HFFc6 (cell line): ENCODE data around the gene NPTX2. TPM values are rescaled to one million over a fixed set of nuclear protein-coding genes. Genes with fewer than 3 reads are reported as not detected.

Experiments used
- DNase-seq: peaks from one replicate; pipeline ENCODE4 v3.0.0-alpha.2; 2018
- H3K27ac Mint-ChIP-seq: 2 replicates; pipeline ENCODE4 v1.8.0; 2020; ENCODE audit warnings: mild to moderate bottlenecking, mixed read lengths
- H3K27me3 Mint-ChIP-seq: 2 replicates; pipeline ENCODE4 v1.8.0; 2021; ENCODE audit warnings: mild to moderate bottlenecking, moderate library complexity, mixed read lengths; ENCODE audit not compliant: insufficient read depth
- H3K36me3 Mint-ChIP-seq: 2 replicates; pipeline ENCODE4 v1.8.0; 2021; ENCODE audit warnings: low read depth, mixed read lengths
- H3K4me1 Mint-ChIP-seq: 2 replicates; pipeline ENCODE4 v1.8.0; 2020; ENCODE audit warnings: low read depth, mixed read lengths
- H3K4me3 Mint-ChIP-seq: 2 replicates; pipeline ENCODE4 v1.8.0; 2020; ENCODE audit warnings: mild to moderate bottlenecking, moderate library complexity, mixed read lengths
- H3K9me3 Mint-ChIP-seq: 2 replicates; pipeline ENCODE4 v1.8.0; 2020; ENCODE audit warnings: mild to moderate bottlenecking, mixed read lengths
- CTCF ChIP-seq: fragments of 200-600 bp; sonication (generic); IDR thresholded peaks from 2 replicates; pipeline ENCODE4 v1.5.0; 2021; ENCODE audit warnings: antibody characterized with exemption, mild to moderate bottlenecking
- total RNA-seq, 6 experiments: library from RNA; stranded (reverse); fragmentation: NEBNext Ultra II Directional; extraction: Animal tissue kit (Norgen Biotek cat#: 25700); gene quantifications; 2 replicates in 1 of 6; 3 replicates in 5 of 6; pipeline ENCODE4 v1.2.3, GENCODE V29; 2021

NPTX2 gene
- total RNA-seq, 6 experiments from 2014 or later = not detected

GRCh38 chr7:98619450-98620321, 2.6 kb downstream of the NPTX2 start:
- TF ChIP-seq CTCF = no peak
- Mint-ChIP-seq H3K27ac (no peak overlapping the region), H3K9me3 (peaks cover 9% of the 10 kb centered on the region; the same call in 1 of the 2 replicates), H3K4me1 (no peaks in the 10 kb centered on the region), H3K36me3 (no peaks in the 10 kb centered on the region; the same call in 1 of the 2 replicates), H3K4me3 (no peak overlapping the region), H3K27me3 (peaks cover 24% of the 10 kb centered on the region)
- DNase-seq = no peak

- Mint-ChIP-seq H3K4me3 (no peak overlapping the region), H3K4me1 (no peaks in the 10 kb centered on the region), H3K9me3 (peaks cover 12% of the 10 kb centered on the region; the same call in 1 of the 2 replicates), H3K27me3 (peaks cover 24% of the 10 kb centered on the region), H3K27ac (no peak overlapping the region), H3K36me3 (no peaks in the 10 kb centered on the region; the same call in 1 of the 2 replicates)
- no peak for DNase-seq
- no peak for TF ChIP-seq CTCF
Observed at GRCh38 chr7:98621573-98622482, 4.7 kb downstream of the NPTX2 start.

GRCh38 chr7:98622926-98623325, 5.8 kb downstream of the NPTX2 start:
- H3K4me3 Mint-ChIP-seq = no peak overlapping the region
- H3K27ac Mint-ChIP-seq = no peak overlapping the region
- H3K36me3 Mint-ChIP-seq = no peaks in the 10 kb centered on the region; the same call in 1 of the 2 replicates
- H3K9me3 Mint-ChIP-seq = peaks cover 12% of the 10 kb centered on the region; the same call in 1 of the 2 replicates
- no peak for TF ChIP-seq CTCF
- DNase-seq = no peak
- H3K27me3 Mint-ChIP-seq = peaks cover 24% of the 10 kb centered on the region
- H3K4me1 Mint-ChIP-seq = no peaks in the 10 kb centered on the region

GRCh38 chr7:98624846-98625420, 7.8 kb downstream of the NPTX2 start:
- no peaks in the 10 kb centered on the region; the same call in 1 of the 2 replicates for H3K36me3 Mint-ChIP-seq
- H3K27ac Mint-ChIP-seq = no peak overlapping the region
- peaks cover 12% of the 10 kb centered on the region; the same call in 1 of the 2 replicates for H3K9me3 Mint-ChIP-seq
- H3K27me3 Mint-ChIP-seq = peaks cover 17% of the 10 kb centered on the region
- DNase-seq = no peak
- H3K4me1 Mint-ChIP-seq = no peaks in the 10 kb centered on the region
- no peak for TF ChIP-seq CTCF
- no peak overlapping the region for H3K4me3 Mint-ChIP-seq
